Measurements from ENCODE around the gene LMTK3.

GRCh38 chr19:48470856-48471255 is 40.8 kb downstream of the LMTK3 start:
- TF ChIP-seq REST (IDR thresholded peaks at IDR 0.05; ENCODE audit: unreplicated experiment) (no peak), JUNB (IDR thresholded peaks at IDR 0.05; ENCODE audit: unreplicated experiment) (no peak), CTCF (conservative IDR thresholded peaks at IDR 0.05; ENCODE audit: low read depth in 2 of 2) (no peak), ETS1 (IDR thresholded peaks at IDR 0.05) (no peak), POLR2AphosphoS5 (IDR thresholded peaks at IDR 0.05; ENCODE audit: low read depth) (no peak), NANOG (IDR thresholded peaks at IDR 0.05; ENCODE audit: borderline replicate concordance) (no peak)

All from GM23338 (cell line).